ENCODE results near the gene MUL1. TPM values are rescaled to one million over a fixed set of nuclear protein-coding genes. Genes with fewer than 3 reads are reported as not detected.

Gene MUL1
- total and polyA plus RNA-seq, 2 of the 4 experiments (the other 2 are of a cell fraction) = 20.7 to 21.1 TPM

DNA sequence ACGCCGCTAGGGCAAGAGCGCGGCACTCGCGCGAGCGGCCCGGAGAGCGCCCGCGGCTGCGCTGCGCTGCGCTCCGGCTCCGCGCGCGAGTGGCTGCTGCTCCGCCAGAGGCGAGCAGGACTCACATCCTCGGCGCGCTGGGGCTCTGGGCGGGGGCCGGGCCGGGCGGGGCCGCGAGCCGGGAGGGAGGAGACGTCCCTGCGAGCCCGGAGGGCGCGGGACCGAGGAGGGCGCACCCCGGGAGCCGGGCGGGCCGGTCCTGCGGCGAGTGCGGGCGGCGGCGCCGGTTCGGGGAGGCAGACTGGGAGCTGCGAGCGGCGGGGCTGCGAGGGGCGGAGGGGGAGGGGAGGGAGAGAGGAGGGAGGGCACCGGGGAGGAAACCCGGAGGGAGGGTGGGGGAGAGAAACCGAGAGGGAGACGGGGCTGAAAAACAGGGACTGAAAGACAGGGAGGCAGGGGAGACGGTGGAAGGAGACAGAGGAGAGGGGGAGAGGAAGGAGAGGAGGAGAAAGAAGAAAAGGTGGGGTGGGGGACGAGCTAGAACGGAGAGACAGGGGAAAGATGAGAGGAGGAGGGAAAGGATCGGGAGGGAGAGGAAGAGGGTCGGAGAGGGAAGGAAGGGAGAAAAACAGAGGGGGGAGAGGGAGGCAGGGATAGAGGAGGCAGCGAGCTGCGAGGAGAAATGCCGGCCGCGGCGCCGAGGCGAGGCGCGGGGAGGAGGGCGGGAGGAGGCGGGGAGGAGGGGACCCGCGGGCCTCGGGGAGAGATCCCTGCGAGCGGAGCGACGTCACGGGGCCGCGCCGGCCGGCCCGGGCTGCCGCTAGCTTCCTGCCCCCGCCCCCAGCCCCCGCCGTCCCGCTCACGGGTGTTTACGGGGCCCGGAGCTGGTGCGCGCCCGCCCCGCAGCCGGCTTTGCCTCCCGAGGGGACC is 22.2 kb downstream of the MUL1 start, which contains the start of gene CAMK2N1:
Gene CAMK2N1, minus strand, starts transcription at position 684 of the 930 bp plus-strand sequence. CDS start 831 bp downstream, outside the sequence.
- H4K20me1 ChIP-seq (ENCODE audit: insufficient read depth, low read length) = peaks cover 26% of the 10 kb centered on the region
- peak within 1 kb of the TSS; percentile 99 for H2BK15ac ChIP-seq (ENCODE audit: low read depth, low read length)
- H3K4ac ChIP-seq (ENCODE audit: low read depth, low read length) = peak within 1 kb of the TSS; percentile 100
- no peaks in the 10 kb centered on the region for H3K27me3 ChIP-seq (ENCODE audit: control insufficient read depth, insufficient read depth, low read length)
- TF ChIP-seq RAD21 (IDR thresholded peaks at IDR 0.05; ENCODE audit: low read length) = no peak
- TF ChIP-seq, protein P1, sequence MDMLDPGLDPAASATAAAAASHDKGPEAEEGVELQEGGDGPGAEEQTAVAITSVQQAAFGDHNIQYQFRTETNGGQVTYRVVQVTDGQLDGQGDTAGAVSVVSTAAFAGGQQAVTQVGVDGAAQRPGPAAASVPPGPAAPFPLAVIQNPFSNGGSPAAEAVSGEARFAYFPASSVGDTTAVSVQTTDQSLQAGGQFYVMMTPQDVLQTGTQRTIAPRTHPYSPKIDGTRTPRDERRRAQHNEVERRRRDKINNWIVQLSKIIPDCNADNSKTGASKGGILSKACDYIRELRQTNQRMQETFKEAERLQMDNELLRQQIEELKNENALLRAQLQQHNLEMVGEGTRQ (IDR thresholded peaks at IDR 0.05; ENCODE audit: low read depth, low read length) = no peak
- TF ChIP-seq MAZ (IDR thresholded peaks at IDR 0.05; ENCODE audit: borderline replicate concordance, low read depth, low read length) = peak; percentile 59; the same call in 1 of the 2 replicates
- TF ChIP-seq, protein P2, sequence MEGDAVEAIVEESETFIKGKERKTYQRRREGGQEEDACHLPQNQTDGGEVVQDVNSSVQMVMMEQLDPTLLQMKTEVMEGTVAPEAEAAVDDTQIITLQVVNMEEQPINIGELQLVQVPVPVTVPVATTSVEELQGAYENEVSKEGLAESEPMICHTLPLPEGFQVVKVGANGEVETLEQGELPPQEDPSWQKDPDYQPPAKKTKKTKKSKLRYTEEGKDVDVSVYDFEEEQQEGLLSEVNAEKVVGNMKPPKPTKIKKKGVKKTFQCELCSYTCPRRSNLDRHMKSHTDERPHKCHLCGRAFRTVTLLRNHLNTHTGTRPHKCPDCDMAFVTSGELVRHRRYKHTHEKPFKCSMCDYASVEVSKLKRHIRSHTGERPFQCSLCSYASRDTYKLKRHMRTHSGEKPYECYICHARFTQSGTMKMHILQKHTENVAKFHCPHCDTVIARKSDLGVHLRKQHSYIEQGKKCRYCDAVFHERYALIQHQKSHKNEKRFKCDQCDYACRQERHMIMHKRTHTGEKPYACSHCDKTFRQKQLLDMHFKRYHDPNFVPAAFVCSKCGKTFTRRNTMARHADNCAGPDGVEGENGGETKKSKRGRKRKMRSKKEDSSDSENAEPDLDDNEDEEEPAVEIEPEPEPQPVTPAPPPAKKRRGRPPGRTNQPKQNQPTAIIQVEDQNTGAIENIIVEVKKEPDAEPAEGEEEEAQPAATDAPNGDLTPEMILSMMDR (conservative IDR thresholded peaks at IDR 0.05; ENCODE audit: low read depth, low read length) = no peak
- peak; percentile 16; the same call in 1 of the 2 replicates for TF ChIP-seq MXI1 (IDR thresholded peaks at IDR 0.05; ENCODE audit: borderline replicate concordance, low read depth, low read length)
- no peak for TF ChIP-seq CEBPB (IDR thresholded peaks at IDR 0.05; ENCODE audit: low read depth, low read length)
- TF ChIP-seq, protein P3, sequence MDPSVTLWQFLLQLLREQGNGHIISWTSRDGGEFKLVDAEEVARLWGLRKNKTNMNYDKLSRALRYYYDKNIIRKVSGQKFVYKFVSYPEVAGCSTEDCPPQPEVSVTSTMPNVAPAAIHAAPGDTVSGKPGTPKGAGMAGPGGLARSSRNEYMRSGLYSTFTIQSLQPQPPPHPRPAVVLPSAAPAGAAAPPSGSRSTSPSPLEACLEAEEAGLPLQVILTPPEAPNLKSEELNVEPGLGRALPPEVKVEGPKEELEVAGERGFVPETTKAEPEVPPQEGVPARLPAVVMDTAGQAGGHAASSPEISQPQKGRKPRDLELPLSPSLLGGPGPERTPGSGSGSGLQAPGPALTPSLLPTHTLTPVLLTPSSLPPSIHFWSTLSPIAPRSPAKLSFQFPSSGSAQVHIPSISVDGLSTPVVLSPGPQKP (IDR thresholded peaks at IDR 0.05; ENCODE audit: borderline replicate concordance, low read depth, low read length) = no peak
- no peak for TF ChIP-seq RFX5 (IDR thresholded peaks at IDR 0.05; ENCODE audit: low read depth, low read length)
- TF ChIP-seq RCOR1 (IDR thresholded peaks at IDR 0.05; ENCODE audit: insufficient replicate concordance, low read length) = no peak
- TF ChIP-seq POLR2A (IDR thresholded peaks at IDR 0.05; ENCODE audit: low read depth, low read length) = peak; percentile 78
- H3K9me1 ChIP-seq (ENCODE audit: insufficient read depth, low read length) = peaks cover 13% of the 10 kb centered on the region
- H2BK5ac ChIP-seq (ENCODE audit: low read depth, low read length, poor library complexity, severe bottlenecking) = peak within 1 kb of the TSS; percentile 91
- dilution Hi-C loops (cut with HindIII; ENCODE audit: low sequenced_read_pairs, unreplicated experiment) (no loop called here), in situ Hi-C loops (cut with MboI; ENCODE audit: low sequenced_read_pairs) (no loop called here), intact Hi-C loops (cut with micrococcal nuclease) (no loop called here)
- peak within 1 kb of the TSS; percentile 100 for H3K14ac ChIP-seq (replicated peaks; ENCODE audit: low read depth, low read length)
- H3K23ac ChIP-seq (ENCODE audit: low read depth, low read length) = peak within 1 kb of the TSS; percentile 100
- ATAC-seq (ENCODE audit: low read depth) (peak; percentile 76), DNase-seq (peak; percentile 67)
- H2AFZ ChIP-seq (replicated peaks; ENCODE audit: low read length, poor library complexity) = peak within 1 kb of the TSS; percentile 93
- H3K56ac ChIP-seq (ENCODE audit: extremely low read depth, insufficient read depth, low read length) = peak within 1 kb of the TSS; percentile 99
- H2BK120ac ChIP-seq (ENCODE audit: low read depth, low read length) = peak within 1 kb of the TSS; percentile 98
- H3K4me1 ChIP-seq (ENCODE audit: control insufficient read depth, insufficient read depth, low read length) = peaks cover 19% of the 10 kb centered on the region
- H3K9me3 ChIP-seq (ENCODE audit: control insufficient read depth, insufficient read depth, low read length) = no peaks in the 10 kb centered on the region
- WGBS, 2 experiments (ENCODE audit: extremely low coverage in 2 of 2, insufficient read length in 1 of 2) = 1% methylated on average over 42 of the region's 104 CpGs; no CpG with 5 or more reads in 1 of the 2 experiments
- H2AK9ac ChIP-seq (replicated peaks; ENCODE audit: low read depth, low read length, poor library complexity) = peak within 1 kb of the TSS; percentile 95
- peak within 1 kb of the TSS; percentile 89 for H2BK20ac ChIP-seq (ENCODE audit: low read depth, low read length)
- peak within 1 kb of the TSS; percentile 96 to 98 for H4K8ac ChIP-seq (ENCODE audit: low read depth in 2 of 2, low read length in 2 of 2)
- H3K27ac ChIP-seq (ENCODE audit: insufficient read depth, low read length) = peak within 1 kb of the TSS; percentile 100
- H3K18ac ChIP-seq (ENCODE audit: low read depth, low read length) = peak within 1 kb of the TSS; percentile 95
- ChIA-PET POLR2A (ENCODE audit: unreplicated experiment) (interaction anchor here (0.6 to 1.6 kb wide), 2 partner anchors 9 to 236 kb away, joined by 3 to 5 read pairs; no protein-coding TSS in a partner anchor), CTCF (interaction anchor here (0.6 kb wide), 1 partner anchor 291 kb away, joined by 3 read pairs; no protein-coding TSS in a partner anchor)
- peak within 1 kb of the TSS; percentile 100 for H4K91ac ChIP-seq (ENCODE audit: insufficient read depth, low read depth, low read length)
- TSS peak; percentile 63 for BruUV-seq (replicated peaks)
- peaks cover 12% of the 10 kb centered on the region; the same call in 1 of the 2 replicates for H3K36me3 ChIP-seq (ENCODE audit: control insufficient read depth, insufficient read depth, low read length)
- H2AK5ac ChIP-seq (ENCODE audit: low read depth, low read length) = peak within 1 kb of the TSS; percentile 100
- peak within 1 kb of the TSS; percentile 99 for H3K4me3 ChIP-seq (ENCODE audit: insufficient read depth, low read depth, low read length)
- peak within 1 kb of the TSS; percentile 85 for H3K4me2 ChIP-seq (ENCODE audit: low read depth, low read length)
- peak within 1 kb of the TSS; percentile 62 for H4K5ac ChIP-seq (ENCODE audit: low read depth, low read length)
- H3K9ac ChIP-seq (ENCODE audit: low read depth, low read length) = peak within 1 kb of the TSS; percentile 100
- H3K79me1 ChIP-seq (ENCODE audit: low read depth in 1 of 2, low read length in 2 of 2) = peaks cover 10 to 23% of the 10 kb centered on the region in 2 experiments; a peak in 3 of 4 replicates

Data from IMR-90 (cell line).